ENCODE measurements around the gene PVR.

- TF ChIP-seq CTCF (conservative IDR thresholded peaks at IDR 0.05; ENCODE audit: low read length) (no peak), EZH2phosphoT487 (IDR thresholded peaks at IDR 0.05; ENCODE audit: borderline replicate concordance) (no peak)
Measured at GRCh38 chr19:44603201-44603945, 40.3 kb upstream of the PVR start.

Data from Loucy (cell line).